Activated CD4-positive, alpha-beta T cell treated with anti-CD3 and anti-CD28 coated beads, Interleukin-2, amount 50 U/mL, for 16 hours (primary cell): ENCODE results near the gene HCN1.

Source experiments
- DNase-seq: peaks from one replicate; pipeline ENCODE4 v3.0.0-alpha.2; 2020

HCN1 gene

DNA sequence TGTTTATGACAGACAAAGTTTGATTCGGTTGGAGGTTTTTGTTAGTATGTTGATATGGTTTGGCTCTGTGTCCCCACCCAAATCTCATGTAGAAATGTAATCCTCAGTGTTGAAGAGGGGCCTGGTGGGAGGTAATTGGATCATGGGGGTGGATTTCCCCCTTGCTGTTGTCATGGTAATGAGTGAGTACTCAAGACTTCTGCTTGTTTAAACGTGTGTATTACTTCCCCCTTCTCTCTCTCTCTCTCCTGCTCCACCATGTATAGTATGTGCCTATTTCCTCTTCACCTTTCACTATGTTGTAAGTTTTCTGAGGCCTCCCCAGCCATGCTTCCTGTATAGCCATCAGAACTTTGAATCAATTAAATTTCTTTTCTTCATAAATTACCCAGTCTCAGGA, 415.1 kb downstream of the HCN1 start:
- no peak for DNase-seq

DNA sequence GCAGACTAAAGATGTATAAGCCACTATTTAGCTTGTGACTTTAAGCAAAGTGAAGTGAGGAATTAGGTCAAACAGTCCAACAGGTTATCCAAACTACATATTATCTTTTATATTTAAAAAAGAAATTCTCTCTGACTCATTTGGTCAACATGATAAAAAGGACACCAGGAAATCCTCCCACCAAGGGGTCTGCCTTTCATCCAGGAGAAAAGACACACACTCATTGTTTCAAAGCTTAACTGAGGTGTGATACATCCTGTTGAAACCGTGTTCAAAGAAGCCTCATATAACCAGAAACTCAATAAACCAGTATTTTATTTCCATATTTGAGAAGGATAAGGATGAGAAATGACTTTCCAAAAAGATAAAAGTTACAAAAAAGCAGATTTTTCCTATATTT, 417.1 kb downstream of the HCN1 start:
- no peak for DNase-seq

DNA sequence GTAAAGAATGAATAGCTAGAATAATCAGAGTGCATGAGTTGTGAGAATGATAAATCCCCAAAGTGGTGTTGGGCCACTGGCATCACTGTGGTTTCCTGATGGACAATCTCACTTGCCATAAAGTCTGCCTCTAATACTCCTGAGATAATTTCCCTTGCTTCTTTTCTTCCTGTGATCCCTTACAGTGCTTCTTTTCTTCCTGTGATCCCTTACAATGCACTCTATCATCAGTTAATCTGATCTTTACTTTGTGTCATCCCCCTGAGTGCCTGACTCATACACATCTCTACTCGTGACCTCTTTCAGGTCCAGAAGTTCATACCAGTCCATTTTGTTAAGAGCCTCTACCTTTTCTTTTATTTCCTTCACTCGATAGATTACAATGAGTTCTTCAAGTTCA, 418.3 kb downstream of the HCN1 start:
- DNase-seq: no peak

DNA sequence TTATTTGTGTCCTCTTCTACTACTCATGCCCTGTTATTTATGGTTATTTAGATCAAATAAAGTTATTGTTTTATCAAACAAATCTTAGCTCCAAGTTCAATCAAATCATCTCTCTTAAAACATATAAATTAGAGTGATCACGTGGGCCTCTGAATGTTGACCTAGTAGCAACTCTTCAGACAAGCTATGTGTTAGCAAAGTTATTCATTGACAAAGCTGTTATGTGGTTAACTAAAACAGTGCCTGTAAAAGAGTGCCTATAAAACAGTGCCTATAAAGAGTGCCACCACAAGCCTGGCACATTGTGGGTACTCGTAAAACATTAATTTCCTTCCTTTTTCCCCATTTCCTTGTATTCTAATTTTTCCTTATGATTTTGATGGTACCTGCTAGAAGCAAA, 421.9 kb downstream of the HCN1 start:
- no peak for DNase-seq

DNA sequence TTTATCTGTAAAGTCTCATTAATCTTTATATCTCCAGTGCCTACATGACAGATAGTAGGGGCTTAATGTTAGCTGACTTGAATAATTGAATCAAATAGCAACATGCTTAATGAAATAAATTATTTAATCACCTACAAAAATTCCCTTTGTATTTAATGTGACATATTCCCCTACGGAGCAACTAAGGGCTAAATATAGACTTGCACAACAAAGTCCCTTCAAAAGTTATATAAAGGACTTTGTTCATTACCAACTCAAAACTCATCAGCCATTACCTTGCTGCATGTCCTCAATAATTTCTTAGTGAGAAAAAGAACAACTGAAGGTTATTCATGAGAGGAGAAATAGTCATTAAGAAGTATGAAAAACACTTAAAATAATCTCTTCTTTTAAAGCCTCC, 424.6 kb downstream of the HCN1 start:
- DNase-seq: no peak

DNA sequence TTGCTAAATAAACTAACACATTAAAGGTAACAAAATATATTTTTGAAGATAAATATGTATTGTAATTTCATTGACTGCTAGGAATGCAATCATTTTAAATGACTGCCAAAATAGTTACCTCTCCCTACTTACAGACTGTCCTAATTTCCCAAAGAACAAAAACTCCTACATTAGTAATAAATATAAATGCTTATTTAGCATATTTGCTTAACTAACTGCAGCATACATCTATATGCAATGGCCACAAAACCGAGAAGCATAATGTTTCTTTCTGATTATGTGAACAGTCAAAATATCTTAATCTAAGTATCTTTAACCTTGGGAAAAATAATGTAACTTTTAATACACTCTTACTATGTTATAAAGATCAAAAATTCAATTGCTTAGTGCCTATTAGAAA, 431.7 kb downstream of the HCN1 start:
- DNase-seq: no peak

DNA sequence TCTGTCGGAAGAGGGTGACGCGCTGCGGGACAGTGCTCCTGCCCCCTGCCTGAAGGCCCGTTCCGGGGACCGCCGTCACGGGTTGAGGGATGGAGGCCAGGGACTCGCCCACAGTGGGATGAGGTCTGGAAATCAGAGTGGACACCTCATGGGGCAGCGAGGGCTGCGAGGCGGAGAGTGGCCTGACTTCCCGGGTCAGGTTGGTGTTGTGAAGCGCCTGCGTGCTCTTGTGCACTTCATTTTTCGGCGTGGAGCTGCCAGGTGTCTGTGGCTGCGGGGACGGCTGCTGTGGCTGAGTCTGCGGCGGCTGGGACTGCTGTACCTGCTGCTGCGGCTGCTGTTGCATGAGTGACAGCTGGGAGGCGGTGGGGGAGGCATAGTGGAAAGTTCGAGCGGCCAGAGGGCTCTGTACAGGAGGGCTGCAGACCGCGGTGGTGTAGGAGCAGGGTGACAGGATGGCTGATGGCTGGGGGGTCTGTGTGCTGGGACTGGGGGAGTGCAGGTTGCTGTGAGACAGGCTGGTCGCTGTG, 434.1 kb downstream of the HCN1 start:
- DNase-seq: no peak

DNA sequence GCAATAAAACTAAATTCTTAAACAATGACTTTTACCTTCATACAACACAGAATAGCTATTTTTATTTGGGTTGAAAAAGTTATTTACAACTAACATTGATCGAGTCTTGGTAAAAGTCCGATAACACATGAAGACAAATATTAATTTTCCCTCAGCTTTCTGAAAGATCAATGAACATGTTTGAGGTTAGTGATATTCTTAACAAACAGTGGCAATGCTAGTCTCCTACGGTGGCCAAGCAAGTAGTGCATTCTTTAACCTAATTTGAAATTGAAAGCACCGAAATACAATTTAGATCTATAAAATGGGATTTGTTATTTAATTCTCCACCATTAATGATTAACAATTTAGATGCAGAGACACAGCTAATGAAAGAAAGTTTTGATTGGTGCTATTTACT, 435.1 kb downstream of the HCN1 start:
- DNase-seq: no peak

DNA sequence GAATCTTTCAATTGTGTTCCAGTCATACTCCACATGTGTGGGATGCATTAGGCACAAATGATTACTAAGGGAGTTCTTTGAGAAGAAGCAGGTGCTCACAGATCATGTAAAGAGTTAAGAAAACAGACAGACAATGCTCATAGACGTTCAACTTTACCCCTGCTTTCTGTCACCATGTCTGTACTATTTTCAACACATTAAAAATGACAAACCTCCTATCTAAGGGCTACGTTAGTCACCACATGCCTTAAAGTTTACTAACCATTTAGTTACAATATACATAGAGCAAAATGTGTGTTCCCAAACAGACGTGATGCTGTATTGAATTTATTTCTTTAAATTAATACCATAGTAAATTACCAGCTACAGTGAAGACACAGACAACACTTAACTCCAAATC, 435.9 kb downstream of the HCN1 start:
- DNase-seq: no peak

DNA sequence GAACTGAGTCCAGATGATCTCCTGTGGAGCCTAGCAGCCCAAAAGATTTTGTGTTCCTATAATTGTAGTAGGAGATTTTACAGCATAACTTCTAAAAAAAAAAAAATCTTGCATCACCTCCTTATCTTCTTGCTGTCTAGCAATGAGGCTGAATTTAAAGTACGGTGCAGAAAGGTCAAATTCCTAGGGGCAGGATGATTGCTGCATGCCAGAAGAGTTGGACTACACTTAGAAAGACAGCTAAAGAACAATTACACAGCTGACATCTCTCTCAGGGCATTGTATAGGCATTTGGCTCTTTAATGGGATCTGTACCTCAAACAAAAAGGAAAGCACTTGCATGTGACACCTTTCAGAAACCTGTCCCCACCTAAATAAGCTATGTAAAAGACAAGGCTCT, 443.2 kb downstream of the HCN1 start:
- DNase-seq: no peak

DNA sequence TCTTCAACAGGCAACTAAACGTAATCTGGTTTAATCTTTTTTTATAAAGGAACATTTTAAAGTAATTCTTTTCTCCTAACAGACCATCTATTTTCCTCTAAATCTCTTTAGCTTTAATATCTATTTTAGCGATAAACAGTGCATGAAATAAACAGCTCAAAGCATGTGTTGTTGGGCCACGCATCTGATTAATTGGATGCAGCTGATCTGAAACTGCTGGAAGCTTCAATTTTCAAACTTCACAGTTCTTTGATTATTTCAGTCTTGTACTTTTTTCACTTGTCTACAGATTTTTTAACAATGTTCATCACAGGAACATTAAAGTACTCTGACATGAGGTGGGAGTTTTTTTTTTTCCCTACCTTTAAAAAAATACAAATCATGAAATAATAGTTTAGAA, 443.6 kb downstream of the HCN1 start:
- no peak for DNase-seq

DNA sequence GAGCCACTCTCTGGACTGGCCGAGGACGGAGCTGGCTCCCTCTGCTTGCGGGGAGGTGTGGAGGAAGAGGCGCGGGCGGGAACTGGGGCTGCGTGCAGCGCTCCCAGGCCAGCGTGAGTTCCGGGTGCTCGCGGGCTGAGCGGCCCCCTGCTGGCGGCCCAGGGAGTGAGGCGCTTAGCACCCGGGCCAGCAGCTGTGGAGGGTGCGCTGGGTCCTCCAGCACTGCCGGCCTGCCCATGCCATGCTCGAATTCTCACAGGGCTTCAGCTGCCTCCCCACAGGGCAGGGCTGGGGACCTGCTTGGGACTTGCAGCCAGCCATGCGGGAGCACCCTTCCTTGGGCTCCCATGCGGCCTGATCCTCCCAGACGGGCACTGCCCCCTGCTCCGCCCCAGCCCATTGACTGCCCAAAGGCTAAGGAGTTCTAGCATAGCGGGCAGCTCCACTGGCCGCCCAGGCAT, 470.6 kb downstream of the HCN1 start:
- DNase-seq: no peak

DNA sequence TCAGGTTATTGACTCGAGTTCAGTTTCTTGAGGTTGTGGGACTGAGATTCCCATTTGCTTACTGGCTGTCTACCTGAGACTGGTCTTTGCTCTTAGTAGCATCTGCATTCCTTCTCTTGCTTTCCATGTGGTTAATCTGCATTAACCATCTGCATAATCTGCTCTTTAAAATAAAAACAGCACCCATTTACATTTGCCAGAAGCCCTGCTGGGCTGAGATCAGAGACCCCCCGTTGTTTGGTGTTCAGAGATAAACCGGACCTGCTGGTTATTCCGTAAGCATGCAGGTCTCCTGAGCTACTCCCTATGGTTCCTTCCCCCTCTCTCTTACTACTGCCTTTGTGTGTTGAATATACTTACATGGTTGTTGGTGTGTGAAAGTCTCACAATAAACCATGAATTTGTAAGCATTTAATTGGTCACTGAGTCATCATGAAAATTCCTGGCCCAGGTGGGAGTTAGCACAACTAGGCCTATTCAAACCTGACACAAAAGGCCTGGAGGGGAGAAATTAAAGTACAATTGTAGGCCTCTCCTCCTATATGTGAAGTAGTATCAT, 490.7 kb downstream of the HCN1 start:
- no peak for DNase-seq
